Epithelial cell of esophagus (primary cell): ENCODE measurements around the gene NISCH.
A peak's percentile ranks its signal among the peaks of the same experiment; 100 is the strongest.

Experiments used
- DNase-seq: peaks from one replicate; pipeline ENCODE4 v3.0.0; 2010; ENCODE audit warnings: low read depth
- H3K4me3 ChIP-seq: 2 replicates; pipeline ENCODE4 v1.5.1; 2011; ENCODE audit warnings: mild to moderate bottlenecking, low read length, control low read depth
- CTCF ChIP-seq: IDR thresholded peaks from 2 replicates; pipeline ENCODE4 v1.5.1; 2011; ENCODE audit warnings: low read depth, mild to moderate bottlenecking, low read length, control low read depth, inconsistent platforms; ENCODE audit not compliant: insufficient read depth; ENCODE audit errors: missing control alignments

NISCH gene

GRCh38 chr3:52531860-52532516 is 76.6 kb downstream of the NISCH start:
- no peak for DNase-seq
- H3K4me3 ChIP-seq: peak overlapping the region; percentile 52
- TF ChIP-seq CTCF: no peak

- H3K4me3 ChIP-seq: peak overlapping the region; percentile 52
- TF ChIP-seq CTCF: no peak
- DNase-seq: peak; percentile 49
These were observed 77.1 kb downstream of the NISCH start for GRCh38 chr3:52532517-52532837.

- no peak for DNase-seq
- H3K4me3 ChIP-seq: peak overlapping the region; percentile 52
- TF ChIP-seq CTCF: no peak
These were observed 77.6 kb downstream of the NISCH start for GRCh38 chr3:52532838-52533622.

- peak; percentile 71 for DNase-seq
- TF ChIP-seq CTCF: no peak
- peak within 1 kb of the TSS; percentile 52 for H3K4me3 ChIP-seq
These were observed 78.3 kb downstream of the NISCH start, which contains the start of gene NT5DC2 for GRCh38 chr3:52533623-52534280. Gene NT5DC2 (minus strand): TSS chr3:52533857. CDS start chr3:52533737, 120 bp downstream.

- peak; percentile 61 for DNase-seq
- H3K4me3 ChIP-seq: peak overlapping the region; percentile 45
- no peak for TF ChIP-seq CTCF
These were observed 79.1 kb downstream of the NISCH start for GRCh38 chr3:52534281-52535183.

- no peak for DNase-seq
- no peak overlapping the region for H3K4me3 ChIP-seq
- TF ChIP-seq CTCF: no peak
These were observed 80.2 kb downstream of the NISCH start for GRCh38 chr3:52535411-52536111.
